Hepatocyte (in vitro differentiated cells): ENCODE measurements around the gene STAB2. TPM values are rescaled to one million over a fixed set of nuclear protein-coding genes. Genes with fewer than 3 reads are reported as not detected.
A peak's percentile ranks its signal among the peaks of the same experiment; 100 is the strongest.

Experiments used
- DNase-seq: peaks from one replicate; pipeline ENCODE4 v3.0.0-alpha.2; 2016; ENCODE audit warnings: low spot score
- H2AFZ ChIP-seq: fragments of 200-600 bp; sonication (generic); 2 replicates; pipeline ENCODE4 v1.6.0; 2016; ENCODE audit warnings: antibody characterized with exemption, mild to moderate bottlenecking
- H3K27ac ChIP-seq: fragments of 200-600 bp; sonication (generic); 2 replicates; pipeline ENCODE4 v1.5.1; 2016; ENCODE audit warnings: mild to moderate bottlenecking
- H3K27me3 ChIP-seq: fragments of 200-600 bp; sonication (generic); 2 replicates; pipeline ENCODE4 v1.6.1; 2016
- H3K36me3 ChIP-seq: fragments of 200-600 bp; sonication (generic); replicated peaks from 2 replicates; pipeline ENCODE4 v1.5.1; 2016; ENCODE audit warnings: low read depth; ENCODE audit not compliant: insufficient read depth
- H3K4me1 ChIP-seq: fragments of 200-600 bp; sonication (generic); 2 replicates; pipeline ENCODE4 v1.5.1; 2016; ENCODE audit warnings: mild to moderate bottlenecking, moderate library complexity; ENCODE audit not compliant: insufficient read depth
- H3K4me2 ChIP-seq: fragments of 200-600 bp; sonication (generic); 2 replicates; pipeline ENCODE4 v1.6.0; 2016
- H3K4me3 ChIP-seq: fragments of 200-600 bp; sonication (generic); 2 replicates; pipeline ENCODE4 v1.5.1; 2016; ENCODE audit warnings: mild to moderate bottlenecking
- H3K79me2 ChIP-seq: fragments of 200-600 bp; sonication (generic); 2 replicates; pipeline ENCODE4 v1.6.0; 2017; ENCODE audit warnings: mild to moderate bottlenecking
- H3K9me2 ChIP-seq: fragments of 200-600 bp; sonication (generic); replicated peaks from 2 replicates; pipeline ENCODE4 v1.6.0; 2017; ENCODE audit warnings: mild to moderate bottlenecking; ENCODE audit not compliant: insufficient read depth
- H3K9me3 ChIP-seq: fragments of 200-600 bp; sonication (generic); 2 replicates; pipeline ENCODE4 v1.5.1; 2016; ENCODE audit warnings: low read depth, mild to moderate bottlenecking
- H4K20me1 ChIP-seq: fragments of 200-600 bp; sonication (generic); 2 replicates; pipeline ENCODE4 v1.6.0; 2016; ENCODE audit warnings: mild to moderate bottlenecking; ENCODE audit not compliant: insufficient read depth, poor library complexity, severe bottlenecking
- EZH2 ChIP-seq: fragments of 200-600 bp; sonication (generic); IDR thresholded peaks from 2 replicates; pipeline ENCODE4 v1.6.1; 2016; ENCODE audit warnings: antibody characterized with exemption, mild to moderate bottlenecking, borderline replicate concordance
- EZH2phosphoT487 ChIP-seq: fragments of 200-600 bp; sonication (generic); IDR thresholded peaks from one replicate; pipeline ENCODE4 v1.6.1; 2018; ENCODE audit warnings: antibody characterized with exemption, mild to moderate bottlenecking, low read depth, moderate library complexity; ENCODE audit not compliant: unreplicated experiment, severe bottlenecking
- WGBS: methylation state at CpG from one replicate; pipeline ENCODE4 v1.1.6; 2016; ENCODE audit warnings: low lambda C conversion rate; ENCODE audit errors: missing lambda C conversion rate; 5-methylcytosine and 5-hydroxymethylcytosine counted together
- polyA plus RNA-seq: library from polyadenylated mRNA; unstranded; fragments of >200 nt; fragmentation: Nextera tagmentation; extraction: Ambion mirVana; gene quantifications from 2 replicates; pipeline ENCODE4 v1.2.1, GENCODE V29; 2016
- total RNA-seq: library from RNA; depleted of rRNA; stranded (reverse); fragments of >200 nt; gene quantifications from 2 replicates; pipeline ENCODE4 v1.2.3, GENCODE V29; 2014
- TF ChIP-seq, protein P1 (sequence below): fragments of 200-600 bp; sonication (generic); IDR thresholded peaks from 2 replicates; pipeline ENCODE4 v1.5.1; 2016; ENCODE audit warnings: antibody characterized with exemption, mild to moderate bottlenecking; ENCODE audit not compliant: poor library complexity

The STAB2 gene
- total and polyA plus RNA-seq, 2 experiments from 2014 or later, result not detected

GRCh38 chr12:103785243-103786031 lies 198.4 kb downstream of the STAB2 start:
- no peak for DNase-seq
- H3K4me1 ChIP-seq, result peaks cover 8% of the 10 kb centered on the region
- H3K36me3 ChIP-seq, result no peaks in the 10 kb centered on the region
- H2AFZ ChIP-seq, result no peak overlapping the region
- peak overlapping the region; percentile 40 for H3K27ac ChIP-seq
- H3K4me2 ChIP-seq, result no peak overlapping the region
- no peaks in the 10 kb centered on the region for H3K9me3 ChIP-seq
- no peaks in the 10 kb centered on the region for H3K79me2 ChIP-seq
- H3K9me2 ChIP-seq, result no peaks in the 10 kb centered on the region
- H3K4me3 ChIP-seq, result no peak overlapping the region
- no peaks in the 10 kb centered on the region for H4K20me1 ChIP-seq
- whole genome bisulfite sequencing, result 73% methylated on average over 4 of the region's 4 CpGs
- H3K27me3 ChIP-seq, result no peaks in the 10 kb centered on the region
- TF ChIP-seq EZH2phosphoT487 (no peak), EZH2 (no peak)
- TF ChIP-seq, protein P1, sequence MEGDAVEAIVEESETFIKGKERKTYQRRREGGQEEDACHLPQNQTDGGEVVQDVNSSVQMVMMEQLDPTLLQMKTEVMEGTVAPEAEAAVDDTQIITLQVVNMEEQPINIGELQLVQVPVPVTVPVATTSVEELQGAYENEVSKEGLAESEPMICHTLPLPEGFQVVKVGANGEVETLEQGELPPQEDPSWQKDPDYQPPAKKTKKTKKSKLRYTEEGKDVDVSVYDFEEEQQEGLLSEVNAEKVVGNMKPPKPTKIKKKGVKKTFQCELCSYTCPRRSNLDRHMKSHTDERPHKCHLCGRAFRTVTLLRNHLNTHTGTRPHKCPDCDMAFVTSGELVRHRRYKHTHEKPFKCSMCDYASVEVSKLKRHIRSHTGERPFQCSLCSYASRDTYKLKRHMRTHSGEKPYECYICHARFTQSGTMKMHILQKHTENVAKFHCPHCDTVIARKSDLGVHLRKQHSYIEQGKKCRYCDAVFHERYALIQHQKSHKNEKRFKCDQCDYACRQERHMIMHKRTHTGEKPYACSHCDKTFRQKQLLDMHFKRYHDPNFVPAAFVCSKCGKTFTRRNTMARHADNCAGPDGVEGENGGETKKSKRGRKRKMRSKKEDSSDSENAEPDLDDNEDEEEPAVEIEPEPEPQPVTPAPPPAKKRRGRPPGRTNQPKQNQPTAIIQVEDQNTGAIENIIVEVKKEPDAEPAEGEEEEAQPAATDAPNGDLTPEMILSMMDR, result no peak

DNA sequence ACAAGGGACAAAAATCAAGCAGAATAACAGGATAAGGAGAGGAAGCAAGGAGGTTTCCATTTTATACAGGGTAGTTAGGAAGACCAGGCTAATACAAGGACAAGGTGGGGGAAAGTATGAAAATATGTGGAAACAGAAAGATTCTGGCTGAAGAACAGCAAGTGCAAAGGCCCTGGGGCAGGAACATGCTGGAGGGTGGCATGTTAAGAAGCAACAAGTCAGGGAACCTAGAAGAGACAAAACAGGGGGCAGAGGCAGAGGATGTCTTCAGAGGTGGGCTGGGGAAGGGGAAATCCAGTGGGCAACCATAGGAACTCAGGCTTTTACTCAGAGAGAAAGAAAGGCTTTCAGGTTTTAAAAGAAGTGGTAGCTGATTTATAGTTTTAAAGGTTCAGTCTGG lies 199.1 kb downstream of the STAB2 start:
- DNase-seq, result no peak
- Histone ChIP-seq H4K20me1 (no peaks in the 10 kb centered on the region), H3K9me2 (no peaks in the 10 kb centered on the region), H3K4me2 (no peak overlapping the region), H3K27ac (no peak overlapping the region), H3K4me1 (peaks cover 8% of the 10 kb centered on the region), H3K4me3 (no peak overlapping the region), H3K36me3 (no peaks in the 10 kb centered on the region), H2AFZ (no peak overlapping the region), H3K9me3 (no peaks in the 10 kb centered on the region), H3K79me2 (no peaks in the 10 kb centered on the region), H3K27me3 (no peaks in the 10 kb centered on the region)
- TF ChIP-seq EZH2, result no peak
- TF ChIP-seq, protein P1, result no peak
- TF ChIP-seq EZH2phosphoT487, result no peak

DNA sequence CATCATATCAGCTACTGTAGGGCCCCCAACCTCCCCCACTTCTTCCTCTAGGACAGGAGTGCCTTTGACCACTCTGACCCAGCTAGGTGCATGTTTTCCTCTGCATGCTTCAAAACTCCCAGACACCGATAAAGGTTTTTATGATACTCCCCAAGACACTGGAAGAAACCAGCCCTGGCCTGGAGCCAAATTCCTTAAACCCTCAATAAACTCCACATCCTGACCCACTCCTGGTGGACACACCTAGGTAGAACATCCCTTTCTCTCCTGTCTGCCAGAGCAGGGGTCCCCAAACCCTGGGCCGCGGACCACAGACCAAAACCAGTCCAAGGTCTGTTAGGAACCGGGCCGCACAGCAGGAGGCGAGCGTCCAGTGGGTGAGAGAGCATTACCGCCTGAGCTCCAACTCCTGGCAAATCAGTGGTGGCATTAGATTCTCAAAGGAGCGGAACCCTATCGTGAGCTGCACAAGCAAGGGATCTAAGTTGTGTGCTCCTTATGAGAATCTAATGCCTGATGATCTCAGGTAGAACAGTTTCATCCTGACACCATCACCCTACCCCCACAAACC lies 204.4 kb downstream of the STAB2 start:
- no peaks in the 10 kb centered on the region for H3K4me1 ChIP-seq
- no peaks in the 10 kb centered on the region for H3K9me2 ChIP-seq
- H3K9me3 ChIP-seq, result no peaks in the 10 kb centered on the region
- H3K4me2 ChIP-seq, result no peak overlapping the region
- no peak overlapping the region for H2AFZ ChIP-seq
- WGBS, result 93% methylated on average over 10 of the region's 10 CpGs
- no peaks in the 10 kb centered on the region for H3K36me3 ChIP-seq
- no peaks in the 10 kb centered on the region for H4K20me1 ChIP-seq
- H3K79me2 ChIP-seq, result no peaks in the 10 kb centered on the region
- TF ChIP-seq, protein P1, result no peak
- TF ChIP-seq EZH2phosphoT487 (no peak), EZH2 (no peak)
- H3K27me3 ChIP-seq, result no peaks in the 10 kb centered on the region
- H3K27ac ChIP-seq, result no peak overlapping the region
- DNase-seq, result no peak
- no peak overlapping the region for H3K4me3 ChIP-seq
